Gastroesophageal sphincter (tissue), 4 donors: Measurements from ENCODE around the gene GALNT10. TPM values are rescaled to one million over a fixed set of nuclear protein-coding genes. Genes with fewer than 3 reads are reported as not detected.

Experiments
- ATAC-seq: fragments of 150-250 bp; one replicate; pipeline ENCODE4 v1.9.1; 2016; ENCODE audit warnings: mild to moderate bottlenecking, moderate library complexity
- H3K27ac ChIP-seq, 4 donors: fragments of 200-600 bp; sonication (generic) in 3 of 4; 1 replicate in 3 of 4; 2 replicates in 1 of 4; pipeline ENCODE4 v1.5.1; 2016 to 2019
- H3K27me3 ChIP-seq: fragments of 200-600 bp; sonication (generic); one replicate; pipeline ENCODE4 v1.5.1; 2019
- H3K36me3 ChIP-seq, 2 donors: fragments of 200-600 bp; sonication (generic); one replicate each; pipeline ENCODE4 v1.5.1; 2019; ENCODE audit warnings: control low read depth in 1 of 2
- H3K4me1 ChIP-seq, 3 donors: fragments of 200-600 bp; sonication (generic); 1 replicate in 2 of 3; 2 replicates in 1 of 3; pipeline ENCODE4 v1.5.1; 2016 to 2019; ENCODE audit warnings: control low read depth in 2 of 3
- H3K4me3 ChIP-seq, 2 donors: fragments of 200-600 bp; sonication (generic); one replicate each; pipeline ENCODE4 v1.5.1; 2019; ENCODE audit warnings: mild to moderate bottlenecking in 1 of 2, moderate library complexity in 1 of 2
- H3K9me3 ChIP-seq, 3 donors: fragments of 200-600 bp; sonication (generic); one replicate each; pipeline ENCODE4 v1.5.1; 2017 to 2019; ENCODE audit warnings: control low read depth in 2 of 3
- CTCF ChIP-seq, 4 experiments: fragments of 200-600 bp in 2 of 4; fragments of 450-650 bp in 2 of 4; sonication (generic) in 1 of 4; IDR thresholded peaks; one replicate each; pipeline ENCODE4 v1.5.1; 2017 to 2019; ENCODE audit warnings: antibody characterized with exemption in 4 of 4, mild to moderate bottlenecking in 2 of 4, moderate library complexity in 2 of 4
- EP300 ChIP-seq: sonication (generic); formaldehyde crosslinking; IDR thresholded peaks from one replicate; pipeline ENCODE4 v1.6.1; 2017; ENCODE audit warnings: antibody characterized with exemption, mild to moderate bottlenecking
- POLR2A ChIP-seq, 2 donors: fragments of 450-650 bp; IDR thresholded peaks; one replicate each; pipeline ENCODE4 v1.6.1; 2017; ENCODE audit warnings: antibody characterized with exemption in 2 of 2, mild to moderate bottlenecking in 2 of 2, moderate library complexity in 1 of 2
- POLR2AphosphoS5 ChIP-seq: sonication (generic); formaldehyde crosslinking; IDR thresholded peaks from one replicate; pipeline ENCODE4 v1.6.1; 2017; ENCODE audit warnings: antibody characterized with exemption
- WGBS, 2 donors: methylation state at CpG; one replicate each; pipeline ENCODE4 v1.1.5; 2018; ENCODE audit warnings: low coverage in 1 of 2; 5-methylcytosine and 5-hydroxymethylcytosine counted together
- total RNA-seq, 4 donors: library from RNA; depleted of rRNA; stranded (reverse); fragments of >200 nt; gene quantifications; one replicate each; pipeline ENCODE4 v1.1.0, GENCODE V29; 2016

The GALNT10 gene
- total RNA-seq, 4 donors from 2014 or later: 19.1 to 49.1 (median 34.0) TPM

DNA sequence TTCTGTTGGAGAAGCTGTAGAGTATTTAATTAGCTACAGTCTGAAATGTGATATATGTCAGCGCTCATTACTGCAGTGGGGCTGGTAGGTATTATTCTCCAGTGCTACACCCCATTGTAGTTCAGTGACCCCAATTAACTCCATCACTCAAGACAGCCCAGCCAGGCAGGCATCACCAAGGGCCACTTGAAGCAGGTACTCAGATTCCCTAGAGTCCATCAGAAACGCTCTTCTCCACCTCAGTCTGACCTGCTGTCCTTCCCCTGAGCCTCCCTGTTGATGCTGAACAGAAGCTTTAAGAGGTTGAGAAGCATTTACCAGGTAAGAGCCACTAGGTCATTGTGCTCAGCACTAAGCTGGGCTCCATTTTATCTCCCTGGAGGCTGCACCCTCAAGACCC is 71.8 kb downstream of the GALNT10 start:
- TF ChIP-seq POLR2AphosphoS5 (no peak), EP300 (no peak), CTCF (IDR thresholded peaks at IDR 0.05) (no peak), POLR2A (IDR thresholded peaks at IDR 0.05) (no peak)
- no peak overlapping the region for H3K4me3 ChIP-seq
- no peaks in the 10 kb centered on the region for H3K27me3 ChIP-seq
- no peak overlapping the region for H3K27ac ChIP-seq
- peaks cover 0 to 32% (median 3%) of the 10 kb centered on the region in 3 donors for H3K4me1 ChIP-seq
- 100% methylated on average over 1 of the region's 2 CpGs; no CpG with 5 or more reads in 1 of the 2 donors for WGBS, 2 donors
- ATAC-seq: no peak
- no peaks in the 10 kb centered on the region for H3K9me3 ChIP-seq
- no peaks in the 10 kb centered on the region for H3K36me3 ChIP-seq

DNA sequence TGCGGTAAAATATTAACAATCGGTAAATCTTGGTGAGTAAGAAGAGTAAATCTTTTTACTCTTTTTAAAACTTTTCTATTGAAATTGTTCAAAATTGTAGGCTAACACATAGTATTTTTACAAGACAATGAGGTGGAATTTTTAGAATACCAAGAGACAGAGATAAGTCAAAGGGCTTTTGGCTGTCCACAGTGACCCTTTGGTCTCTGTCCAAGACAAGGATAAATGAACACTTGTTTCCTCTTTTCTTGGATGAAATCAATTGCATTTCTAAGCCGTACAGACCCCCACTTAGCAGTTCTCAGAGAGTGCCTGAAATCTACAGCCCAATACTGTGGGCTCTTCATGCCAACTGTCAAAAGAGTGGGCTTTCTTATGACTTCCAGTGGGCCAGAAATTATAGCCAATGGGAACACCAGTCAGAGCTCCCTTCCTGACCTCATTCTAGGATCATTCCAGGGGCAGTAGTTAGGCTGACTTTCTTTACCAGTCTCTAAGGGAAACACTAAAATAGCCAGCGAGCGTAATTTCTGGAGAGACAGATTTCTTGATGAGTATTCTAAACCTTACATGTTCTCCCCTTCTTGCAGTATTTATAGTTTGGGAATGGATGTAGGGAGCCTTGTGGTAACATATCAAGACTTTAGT is 74.1 kb downstream of the GALNT10 start:
- Histone ChIP-seq H3K4me3 (no peak overlapping the region), H3K9me3 (no peaks in the 10 kb centered on the region), H3K4me1 (peaks cover 0 to 41% (median 4%) of the 10 kb centered on the region in 3 donors), H3K36me3 (no peaks in the 10 kb centered on the region), H3K27ac (no peak overlapping the region), H3K27me3 (no peaks in the 10 kb centered on the region)
- 60 to 69% methylated on average over 4 to 5 of the region's 5 CpGs for WGBS, 2 donors
- no peak for ATAC-seq
- TF ChIP-seq POLR2AphosphoS5: no peak
- no peak for TF ChIP-seq POLR2A (IDR thresholded peaks at IDR 0.05)
- no peak for TF ChIP-seq CTCF (IDR thresholded peaks at IDR 0.05)
- no peak for TF ChIP-seq EP300

DNA sequence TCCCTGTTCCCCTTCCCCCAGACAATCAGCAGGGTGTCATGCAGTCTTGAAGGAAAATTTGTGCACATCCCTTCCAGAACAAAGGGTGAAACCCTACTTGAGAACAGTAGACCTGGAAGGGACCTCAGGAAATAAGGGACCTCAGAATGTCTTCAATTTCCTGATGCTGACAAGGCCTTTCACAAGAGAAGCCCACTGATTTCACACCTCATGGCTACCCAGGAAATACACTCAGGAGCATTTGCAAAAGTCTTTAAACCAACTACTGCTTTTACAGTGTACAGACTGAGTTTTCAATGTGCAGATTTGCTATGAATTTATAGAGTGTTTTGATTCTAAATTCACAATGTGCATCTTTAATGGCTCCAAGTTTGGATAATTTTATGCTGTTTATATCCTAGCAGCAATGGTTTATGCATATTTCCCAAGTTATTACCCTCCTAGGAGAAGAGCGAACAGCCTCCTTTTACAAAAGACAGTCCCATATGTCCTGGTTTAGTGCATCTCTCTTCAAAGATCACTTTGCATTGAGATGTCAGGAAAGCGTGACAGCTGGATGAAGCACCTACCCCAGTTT is 74.8 kb downstream of the GALNT10 start:
- H3K4me1 ChIP-seq: peaks cover 0 to 36% (median 4%) of the 10 kb centered on the region in 3 donors
- no peak overlapping the region for H3K4me3 ChIP-seq
- ATAC-seq: no peak
- 88 to 94% methylated on average over 2 of the region's 2 CpGs for WGBS, 2 donors
- TF ChIP-seq POLR2A (IDR thresholded peaks at IDR 0.05) (no peak), CTCF (IDR thresholded peaks at IDR 0.05) (no peak), EP300 (no peak), POLR2AphosphoS5 (no peak)
- no peaks in the 10 kb centered on the region for H3K27me3 ChIP-seq
- no peak overlapping the region for H3K27ac ChIP-seq
- no peaks in the 10 kb centered on the region for H3K9me3 ChIP-seq
- H3K36me3 ChIP-seq: no peaks in the 10 kb centered on the region

DNA sequence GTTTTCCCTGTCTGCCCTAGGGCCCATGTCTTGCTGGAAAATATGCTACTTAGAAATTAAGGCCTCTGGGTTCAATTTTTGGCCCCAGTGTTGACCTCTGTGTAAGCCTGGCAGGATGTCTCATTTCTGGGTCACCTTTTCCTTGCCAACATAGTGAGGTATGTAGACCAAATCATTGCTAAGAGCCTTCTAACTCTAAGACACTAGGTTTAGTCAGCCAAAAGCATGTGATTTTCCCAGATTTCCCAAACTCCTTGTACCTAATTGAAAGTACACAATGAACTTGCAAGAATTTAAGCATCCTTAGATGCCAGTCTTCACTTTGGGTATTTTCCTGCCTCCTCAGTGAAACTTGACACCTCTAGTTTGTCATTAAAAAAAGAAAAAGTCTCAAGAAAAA is 77.0 kb downstream of the GALNT10 start:
- Histone ChIP-seq H3K36me3 (no peaks in the 10 kb centered on the region), H3K27me3 (no peaks in the 10 kb centered on the region), H3K27ac (no peak overlapping the region), H3K9me3 (no peaks in the 10 kb centered on the region), H3K4me1 (peaks cover 0 to 38% (median 8%) of the 10 kb centered on the region in 3 donors), H3K4me3 (no peak overlapping the region)
- TF ChIP-seq CTCF (IDR thresholded peaks at IDR 0.05): no peak
- TF ChIP-seq POLR2AphosphoS5: peak; percentile 32
- no peak for TF ChIP-seq EP300
- no peak for TF ChIP-seq POLR2A (IDR thresholded peaks at IDR 0.05)
- no peak for ATAC-seq

GRCh38 chr5:154268073-154268472 is 77.5 kb downstream of the GALNT10 start:
- H3K36me3 ChIP-seq: no peaks in the 10 kb centered on the region
- no peak for TF ChIP-seq POLR2A (IDR thresholded peaks at IDR 0.05)
- TF ChIP-seq POLR2AphosphoS5: no peak
- TF ChIP-seq EP300: no peak
- TF ChIP-seq CTCF (IDR thresholded peaks at IDR 0.05): no peak
- no peak for ATAC-seq
- H3K4me3 ChIP-seq: no peak overlapping the region
- no peaks in the 10 kb centered on the region for H3K27me3 ChIP-seq
- 50 to 77% methylated on average over 1 to 2 of the region's 3 CpGs for WGBS, 2 donors
- peaks cover 0 to 43% (median 14%) of the 10 kb centered on the region in 3 donors for H3K4me1 ChIP-seq
- H3K9me3 ChIP-seq: no peaks in the 10 kb centered on the region
- H3K27ac ChIP-seq: no peak overlapping the region
